Sigmoid colon (tissue), 7 donors: ENCODE data around the gene TTC17. TPM values are rescaled to one million over a fixed set of nuclear protein-coding genes. Genes with fewer than 3 reads are reported as not detected.
"Not testable (repeated sequence)": the region's sequence is repeated elsewhere in the genome, so short reads cannot be mapped to it uniquely, and the experiment has no call there.

Experiments used
- DNase-seq: peaks from one replicate; pipeline ENCODE4 v3.0.0-alpha.2; 2019
- H3K27ac ChIP-seq, 4 donors: fragments of 200-600 bp; sonication (generic); one replicate each; pipeline ENCODE4 v1.5.1; 2016 to 2019; ENCODE audit warnings: mild to moderate bottlenecking in 1 of 4
- H3K27me3 ChIP-seq, 3 donors: fragments of 200-600 bp; sonication (generic); one replicate each; pipeline ENCODE4 v1.5.1; 2019; ENCODE audit warnings: mild to moderate bottlenecking in 1 of 3
- H3K36me3 ChIP-seq, 4 donors: fragments of 200-600 bp; sonication (generic); one replicate each; pipeline ENCODE4 v1.5.1; 2016 to 2019
- H3K4me1 ChIP-seq, 4 donors: fragments of 200-600 bp; sonication (generic); one replicate each; pipeline ENCODE4 v1.5.1; 2017 to 2019
- H3K4me3 ChIP-seq, 4 donors: fragments of 200-600 bp; sonication (generic); one replicate each; pipeline ENCODE4 v1.5.1; 2017 to 2019; ENCODE audit warnings: mild to moderate bottlenecking in 2 of 4, moderate library complexity in 1 of 4
- H3K9me3 ChIP-seq, 4 donors: fragments of 200-600 bp in 3 of 4; sonication (generic) in 3 of 4; one replicate each; pipeline versions ENCODE4 v1.5.1 to v1.6.1; 2013 to 2019
- EP300 ChIP-seq, 4 donors: sonication (generic); formaldehyde crosslinking; IDR thresholded peaks; one replicate each; pipeline ENCODE4 v1.6.1; 2017; ENCODE audit warnings: antibody characterized with exemption in 4 of 4
- POLR2A ChIP-seq, 2 donors: fragments of 450-650 bp; IDR thresholded peaks; one replicate each; pipeline ENCODE4 v1.6.1; 2016; ENCODE audit warnings: antibody characterized with exemption in 2 of 2, mild to moderate bottlenecking in 2 of 2, moderate library complexity in 2 of 2
- POLR2AphosphoS5 ChIP-seq, 4 donors: sonication (generic); formaldehyde crosslinking; IDR thresholded peaks; one replicate each; pipeline ENCODE4 v1.6.1; 2017; ENCODE audit warnings: antibody characterized with exemption in 4 of 4
- WGBS, 2 donors: extraction: QIAGEN DNeasy Blood & Tissue Kit; methylation state at CpG; one replicate each; pipeline ENCODE4 v1.1.7; 2013; 5-methylcytosine and 5-hydroxymethylcytosine counted together
- intact Hi-C: fragments of 100-400 bp; cut with DNase I; formaldehyde crosslinking; loops from one replicate; pipeline ENCODE4 v1.15.1; 2023
- polyA plus RNA-seq, 3 donors: library from polyadenylated mRNA; stranded (reverse); fragments of 200-250 nt; gene quantifications; one replicate each; pipeline ENCODE4 v1.2.3, GENCODE V29; 2013
- total RNA-seq, 4 donors: library from RNA; depleted of rRNA; stranded (reverse); fragments of >200 nt; gene quantifications; one replicate each; pipeline ENCODE4 v1.1.0, GENCODE V29; 2016
- TF ChIP-seq, protein P1 (sequence below), 4 experiments: fragments of 450-650 bp in 3 of 4; fragments of 200-600 bp in 1 of 4; IDR thresholded peaks; one replicate each; pipeline ENCODE4 v1.5.1; 2016 to 2019; ENCODE audit warnings: antibody characterized with exemption in 4 of 4, mild to moderate bottlenecking in 3 of 4, moderate library complexity in 2 of 4
- donor health status: healthy with polysubstance abuse.
- donor health status: Bipolar disorder and iron deficiency.
- donor health status: healthy.

TTC17 gene
- total and polyA plus RNA-seq, 7 donors: 8.4 to 102 (median 79.2) TPM

DNA sequence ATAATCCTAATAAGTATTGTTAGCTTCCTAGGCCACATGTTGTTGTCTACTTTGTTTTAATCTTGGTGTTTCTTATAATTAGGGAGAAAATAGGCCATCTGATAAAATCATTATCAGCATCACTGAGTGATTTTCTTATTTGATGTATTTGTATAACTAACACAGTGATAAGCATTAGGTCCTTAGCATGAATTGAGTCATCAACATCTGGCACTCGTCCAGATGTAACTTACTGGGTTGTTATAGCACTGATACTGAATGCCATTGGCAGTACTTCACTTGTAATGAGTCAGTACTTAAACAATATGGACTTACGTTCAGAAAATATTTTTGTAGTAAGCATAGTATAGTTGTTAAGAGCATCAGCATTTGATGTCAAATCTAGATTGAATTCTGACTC lies 30.7 kb upstream of the TTC17 start:
- intact Hi-C loops: loop anchor here (10.0 kb wide), 1 partner anchor 67 kb away; no protein-coding TSS in a partner anchor
- WGBS, 2 donors: 20 to 61% methylated on average over 2 of the region's 2 CpGs
- no peak for DNase-seq
- H3K9me3 ChIP-seq: no peaks in the 10 kb centered on the region
- no peak overlapping the region for H3K4me3 ChIP-seq
- TF ChIP-seq, protein P1, sequence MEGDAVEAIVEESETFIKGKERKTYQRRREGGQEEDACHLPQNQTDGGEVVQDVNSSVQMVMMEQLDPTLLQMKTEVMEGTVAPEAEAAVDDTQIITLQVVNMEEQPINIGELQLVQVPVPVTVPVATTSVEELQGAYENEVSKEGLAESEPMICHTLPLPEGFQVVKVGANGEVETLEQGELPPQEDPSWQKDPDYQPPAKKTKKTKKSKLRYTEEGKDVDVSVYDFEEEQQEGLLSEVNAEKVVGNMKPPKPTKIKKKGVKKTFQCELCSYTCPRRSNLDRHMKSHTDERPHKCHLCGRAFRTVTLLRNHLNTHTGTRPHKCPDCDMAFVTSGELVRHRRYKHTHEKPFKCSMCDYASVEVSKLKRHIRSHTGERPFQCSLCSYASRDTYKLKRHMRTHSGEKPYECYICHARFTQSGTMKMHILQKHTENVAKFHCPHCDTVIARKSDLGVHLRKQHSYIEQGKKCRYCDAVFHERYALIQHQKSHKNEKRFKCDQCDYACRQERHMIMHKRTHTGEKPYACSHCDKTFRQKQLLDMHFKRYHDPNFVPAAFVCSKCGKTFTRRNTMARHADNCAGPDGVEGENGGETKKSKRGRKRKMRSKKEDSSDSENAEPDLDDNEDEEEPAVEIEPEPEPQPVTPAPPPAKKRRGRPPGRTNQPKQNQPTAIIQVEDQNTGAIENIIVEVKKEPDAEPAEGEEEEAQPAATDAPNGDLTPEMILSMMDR (IDR thresholded peaks at IDR 0.05): no peak
- no peaks in the 10 kb centered on the region for H3K4me1 ChIP-seq
- H3K27ac ChIP-seq: no peak overlapping the region
- no peaks in the 10 kb centered on the region for H3K27me3 ChIP-seq
- H3K36me3 ChIP-seq: peaks cover 25 to 100% (median 66%) of the 10 kb centered on the region in 4 donors

DNA sequence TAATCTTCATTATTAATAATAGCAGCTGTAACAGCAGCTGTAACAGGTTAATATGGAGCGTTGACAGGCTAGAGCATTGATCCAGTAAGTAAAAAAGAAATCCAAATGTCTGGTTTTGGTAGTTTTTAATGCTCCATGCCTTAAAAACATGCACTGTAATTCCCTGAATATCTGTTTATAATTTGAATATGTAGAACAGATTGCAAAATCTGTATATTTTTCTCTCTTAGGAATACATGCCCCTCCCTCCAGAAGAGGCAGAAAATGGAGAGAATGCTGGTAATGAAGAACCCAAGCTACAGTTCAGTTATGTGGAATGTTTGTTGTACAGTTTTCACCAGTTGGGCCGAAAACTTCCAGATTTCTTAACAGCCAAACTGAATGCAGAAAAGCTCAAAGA lies 30.2 kb upstream of the TTC17 start:
- no peak for TF ChIP-seq POLR2AphosphoS5 (IDR thresholded peaks at IDR 0.05)
- TF ChIP-seq POLR2A (IDR thresholded peaks at IDR 0.05): no peak
- TF ChIP-seq EP300 (IDR thresholded peaks at IDR 0.05): no peak
- TF ChIP-seq, protein P1 (IDR thresholded peaks at IDR 0.05): no peak
- intact Hi-C loops: loop anchor here (10.0 kb wide), 1 partner anchor 66 kb away; no protein-coding TSS in a partner anchor
- no peak overlapping the region for H3K27ac ChIP-seq

DNA sequence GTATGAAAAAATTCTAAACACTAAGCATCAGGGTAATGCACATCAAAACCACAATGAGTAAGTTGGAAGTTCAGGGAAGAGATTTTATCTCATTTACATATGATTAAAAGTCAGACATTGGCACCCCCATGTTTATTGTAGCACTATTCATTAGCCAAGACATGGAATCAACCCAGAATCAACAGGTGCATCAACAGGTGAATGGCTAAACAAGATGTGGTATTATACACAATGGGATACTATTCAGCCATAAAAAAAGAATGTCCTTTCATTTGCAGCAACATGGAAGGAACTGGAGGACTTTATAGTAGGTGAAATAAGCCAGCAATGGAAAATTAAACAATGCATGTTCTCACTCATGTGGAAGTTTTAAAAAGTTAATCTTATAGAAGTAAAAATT lies 17.6 kb upstream of the TTC17 start:
- no peaks in the 10 kb centered on the region for H3K4me1 ChIP-seq
- peaks cover 11 to 52% (median 17%) of the 10 kb centered on the region in 4 donors for H3K36me3 ChIP-seq
- intact Hi-C loops: no loop called here
- no peaks in the 10 kb centered on the region for H3K9me3 ChIP-seq
- TF ChIP-seq POLR2A (IDR thresholded peaks at IDR 0.05) (no peak), POLR2AphosphoS5 (IDR thresholded peaks at IDR 0.05) (no peak), EP300 (IDR thresholded peaks at IDR 0.05) (no peak)
- TF ChIP-seq, protein P1 (IDR thresholded peaks at IDR 0.05): no peak
- DNase-seq: no peak
- H3K27ac ChIP-seq: no peak overlapping the region
- no peaks in the 10 kb centered on the region for H3K27me3 ChIP-seq
- no peak overlapping the region for H3K4me3 ChIP-seq

More for the DNA sequence above, 30.2 kb upstream of the TTC17 start:
- H3K4me1 ChIP-seq: no peaks in the 10 kb centered on the region
- no peaks in the 10 kb centered on the region for H3K27me3 ChIP-seq
- H3K9me3 ChIP-seq: no peaks in the 10 kb centered on the region
- peaks cover 22 to 100% (median 64%) of the 10 kb centered on the region in 4 donors for H3K36me3 ChIP-seq
- no peak for DNase-seq
- H3K4me3 ChIP-seq: no peak overlapping the region
- WGBS, 2 donors: 97% methylated on average over 2 of the region's 2 CpGs

DNA sequence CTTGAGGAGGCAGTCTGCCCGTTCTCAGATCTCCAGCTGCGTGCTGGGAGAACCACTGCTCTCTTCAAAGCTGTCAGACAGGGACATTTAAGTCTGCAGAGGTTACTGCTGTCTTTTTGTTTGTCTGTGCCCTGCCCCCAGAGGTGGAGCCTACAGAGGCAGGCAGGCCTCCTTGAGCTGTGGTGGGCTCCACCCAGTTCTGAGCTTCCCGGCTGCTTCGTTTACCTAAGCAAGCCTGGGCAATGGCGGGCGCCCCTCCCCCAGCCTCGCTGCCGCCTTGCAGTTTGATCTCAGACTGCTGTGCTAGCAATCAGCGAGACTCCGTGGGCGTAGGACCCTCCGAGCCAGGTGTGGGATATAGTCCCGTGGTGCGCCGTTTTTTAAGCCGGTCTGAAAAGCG lies 7.3 kb upstream of the TTC17 start:
- intact Hi-C loops, H3K36me3 ChIP-seq, H3K27me3 ChIP-seq, H3K27ac ChIP-seq, H3K4me3 ChIP-seq, H3K4me1 ChIP-seq, H3K9me3 ChIP-seq, DNase-seq: not testable (repeated sequence)
- WGBS, 2 donors: 21 to 36% methylated on average over 6 of the region's 17 CpGs

DNA sequence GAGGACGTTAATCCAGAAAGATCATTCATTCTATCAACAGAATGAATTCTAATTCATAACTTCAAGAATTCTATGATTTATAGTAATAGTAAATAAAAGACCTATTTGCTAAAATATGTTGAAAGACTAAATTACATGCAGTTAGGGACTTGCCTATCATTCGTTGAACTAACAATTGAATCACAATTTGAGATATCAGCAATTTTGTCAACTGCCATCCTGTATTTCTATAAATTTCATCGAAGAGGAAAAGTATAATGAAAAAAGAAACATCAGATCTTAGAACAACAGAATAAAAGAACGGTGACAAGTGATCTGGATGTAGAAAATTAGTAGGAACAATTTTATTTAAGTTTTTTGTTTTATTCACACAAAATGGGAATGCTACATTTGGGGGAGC lies 4.4 kb upstream of the TTC17 start:
- 90 to 94% methylated on average over 4 of the region's 4 CpGs for WGBS, 2 donors
- Histone ChIP-seq H3K27ac (no peak overlapping the region), H3K4me3 (no peak overlapping the region), H3K27me3 (no peaks in the 10 kb centered on the region), H3K36me3 (no peaks in the 10 kb centered on the region), H3K4me1 (peaks cover 0 to 7% (median 3%) of the 10 kb centered on the region in 4 donors), H3K9me3 (no peaks in the 10 kb centered on the region)
- no peak for DNase-seq
- intact Hi-C loops: no loop called here
- TF ChIP-seq POLR2AphosphoS5 (IDR thresholded peaks at IDR 0.05): no peak
- no peak for TF ChIP-seq POLR2A (IDR thresholded peaks at IDR 0.05)
- TF ChIP-seq, protein P1 (IDR thresholded peaks at IDR 0.05): no peak
